ENCODE results near the gene TLE7.

GRCh38 chr16:71424626-71425025, 17.2 kb downstream of the TLE7 start:
- no peak for TF ChIP-seq CTCF (tag by site-specific recombination; IDR thresholded peaks at IDR 0.05)
- TF ChIP-seq ZNF404 (tag by site-specific recombination; IDR thresholded peaks at IDR 0.05) = no peak
- no peak for TF ChIP-seq ZNF140 (tag by site-specific recombination; IDR thresholded peaks at IDR 0.05)
- no peak for TF ChIP-seq MZF1 (tag by site-specific recombination; IDR thresholded peaks at IDR 0.05; ENCODE audit: borderline replicate concordance)
- TF ChIP-seq ZNF148 (tag by site-specific recombination; IDR thresholded peaks at IDR 0.05; ENCODE audit: borderline replicate concordance) = no peak
- no peak for TF ChIP-seq ZNF514 (tag by site-specific recombination; IDR thresholded peaks at IDR 0.05)
- no peak for TF ChIP-seq ZNF692 (tag by site-specific recombination; IDR thresholded peaks at IDR 0.05)
- TF ChIP-seq ZNF280D (tag by site-specific recombination; IDR thresholded peaks at IDR 0.05) = no peak
- no peak for TF ChIP-seq ZNF433 (tag by site-specific recombination; IDR thresholded peaks at IDR 0.05; ENCODE audit: low read depth)
- no peak for TF ChIP-seq ZBTB21 (tag by site-specific recombination; IDR thresholded peaks at IDR 0.05)
- TF ChIP-seq ZNF747 (tag by site-specific recombination; IDR thresholded peaks at IDR 0.05) = no peak
- no peak for TF ChIP-seq OSR2 (tag by site-specific recombination; IDR thresholded peaks at IDR 0.05)
- TF ChIP-seq ZNF362 (tag by site-specific recombination; IDR thresholded peaks at IDR 0.05) = no peak
- TF ChIP-seq ZNF146 (tag by site-specific recombination; IDR thresholded peaks at IDR 0.05) = no peak

All from HEK293 (cell line).